Measurements from ENCODE around the gene HOXC5. TPM values are rescaled to one million over a fixed set of nuclear protein-coding genes. Genes with fewer than 3 reads are reported as not detected.

HOXC5 gene
- total RNA-seq, 1 experiment from 2014 or later: not detected

DNA sequence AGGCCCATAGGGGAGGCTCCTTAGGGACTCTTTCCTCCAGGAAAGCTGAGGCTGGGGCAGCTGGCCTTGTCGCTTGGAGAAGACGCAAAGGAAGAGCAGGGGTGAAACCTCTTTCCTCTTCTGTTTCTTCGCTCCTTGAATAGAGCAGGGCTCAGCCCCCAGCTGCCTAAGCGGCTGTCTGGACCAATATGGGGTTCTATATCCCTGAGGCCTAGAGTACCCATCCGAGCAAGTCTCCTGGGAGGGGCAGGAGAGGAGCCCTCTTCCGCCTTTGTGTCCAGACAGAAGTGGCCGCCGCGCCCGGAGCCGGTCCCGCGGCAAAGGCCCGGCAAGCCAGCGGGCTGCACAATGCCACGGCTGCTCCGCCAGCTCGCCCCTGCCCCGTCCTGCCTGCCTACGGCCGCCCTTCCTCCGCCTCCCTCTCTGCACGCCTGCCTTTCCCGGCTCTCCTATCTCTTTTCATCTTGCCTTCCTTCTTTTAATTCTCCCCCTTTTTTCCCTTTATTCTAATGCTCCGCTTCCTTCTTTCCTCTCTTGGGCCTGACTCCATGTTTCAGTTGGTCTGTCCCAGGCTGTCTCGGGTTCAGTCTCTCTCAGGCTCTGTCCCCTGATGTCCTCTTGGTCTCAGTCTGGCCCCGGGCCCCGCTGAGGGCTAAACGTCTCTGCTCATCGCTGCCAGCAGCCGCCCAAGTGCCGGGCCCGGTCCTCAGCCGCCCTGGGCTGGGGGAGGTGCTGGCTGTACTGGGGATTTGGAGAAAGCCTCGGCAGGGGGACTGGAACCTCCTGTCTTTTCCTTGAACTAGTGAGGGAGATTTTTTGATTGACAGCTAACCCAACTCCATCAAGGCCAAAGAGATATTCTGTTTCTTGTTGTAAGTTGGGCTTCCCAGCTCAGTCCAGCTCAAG lies 35.4 kb upstream of the HOXC5 start:
- DNase-seq: no peak
- intact Hi-C loops (cut with micrococcal nuclease; ENCODE audit: unreplicated experiment): no loop called here
- Mint-ChIP-seq H3K27me3 (ENCODE audit: unreplicated experiment) (peaks cover 89% of the 10 kb centered on the region), H3K4me3 (ENCODE audit: low read depth, unreplicated experiment) (no peak overlapping the region), H3K36me3 (ENCODE audit: insufficient read depth, unreplicated experiment) (peaks cover 27% of the 10 kb centered on the region), H3K9me3 (ENCODE audit: low read depth, unreplicated experiment) (no peaks in the 10 kb centered on the region), H3K27ac (ENCODE audit: unreplicated experiment) (no peak overlapping the region), H3K4me1 (ENCODE audit: low read depth, unreplicated experiment) (peaks cover 31% of the 10 kb centered on the region)
- CTCF ChIA-PET: interaction anchor here (1.2 kb wide), 1 partner anchor 13 kb away, joined by 3 read pairs; the partner anchor contains the start of gene HOXC10
- BruUV-seq (replicated peaks): no TSS peak
- TF ChIP-seq, protein P1, sequence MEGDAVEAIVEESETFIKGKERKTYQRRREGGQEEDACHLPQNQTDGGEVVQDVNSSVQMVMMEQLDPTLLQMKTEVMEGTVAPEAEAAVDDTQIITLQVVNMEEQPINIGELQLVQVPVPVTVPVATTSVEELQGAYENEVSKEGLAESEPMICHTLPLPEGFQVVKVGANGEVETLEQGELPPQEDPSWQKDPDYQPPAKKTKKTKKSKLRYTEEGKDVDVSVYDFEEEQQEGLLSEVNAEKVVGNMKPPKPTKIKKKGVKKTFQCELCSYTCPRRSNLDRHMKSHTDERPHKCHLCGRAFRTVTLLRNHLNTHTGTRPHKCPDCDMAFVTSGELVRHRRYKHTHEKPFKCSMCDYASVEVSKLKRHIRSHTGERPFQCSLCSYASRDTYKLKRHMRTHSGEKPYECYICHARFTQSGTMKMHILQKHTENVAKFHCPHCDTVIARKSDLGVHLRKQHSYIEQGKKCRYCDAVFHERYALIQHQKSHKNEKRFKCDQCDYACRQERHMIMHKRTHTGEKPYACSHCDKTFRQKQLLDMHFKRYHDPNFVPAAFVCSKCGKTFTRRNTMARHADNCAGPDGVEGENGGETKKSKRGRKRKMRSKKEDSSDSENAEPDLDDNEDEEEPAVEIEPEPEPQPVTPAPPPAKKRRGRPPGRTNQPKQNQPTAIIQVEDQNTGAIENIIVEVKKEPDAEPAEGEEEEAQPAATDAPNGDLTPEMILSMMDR (IDR thresholded peaks at IDR 0.05; ENCODE audit: unreplicated experiment): no peak

DNA sequence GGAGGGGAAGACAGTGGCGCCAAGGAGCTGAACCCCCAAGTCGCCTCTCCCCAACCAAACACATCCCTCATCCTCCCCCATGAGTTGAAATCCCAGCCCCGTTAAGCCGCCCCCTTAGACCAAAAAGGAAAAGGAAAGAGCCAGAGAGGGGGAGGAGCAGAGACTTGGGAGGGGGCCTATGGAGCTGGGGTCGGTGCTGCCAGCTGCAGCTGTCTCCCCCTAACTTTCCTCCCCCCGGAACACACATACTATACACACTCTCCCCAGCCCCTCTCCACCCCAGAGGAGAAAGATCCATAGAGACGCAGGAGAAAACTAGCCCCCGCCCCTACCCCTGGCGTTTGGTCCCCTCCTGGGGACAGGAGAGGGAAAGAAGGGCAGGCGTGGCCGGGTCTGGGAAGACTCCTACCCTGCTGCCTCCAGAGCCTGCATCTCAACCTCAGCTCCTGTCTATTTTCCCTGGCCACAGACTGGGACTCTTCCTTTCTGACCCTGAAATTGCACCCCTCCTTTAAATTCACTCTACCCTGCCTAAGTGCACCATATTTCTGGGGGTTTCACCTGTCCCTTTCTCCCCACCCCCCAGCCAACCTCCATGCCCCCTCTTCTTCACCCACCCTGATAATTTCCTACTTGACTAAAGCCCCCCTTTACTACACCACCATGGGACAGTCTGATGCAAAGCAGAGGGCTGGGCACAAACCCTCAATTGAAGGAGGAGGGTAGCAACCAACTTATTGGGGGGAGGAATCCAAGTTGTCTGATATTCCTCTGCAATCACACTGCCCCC lies 34.5 kb upstream of the HOXC5 start:
- CTCF ChIA-PET: interaction anchor here (1.0 kb wide), 1 partner anchor 207 kb away, joined by 3 read pairs; no protein-coding TSS in a partner anchor
- Mint-ChIP-seq H3K4me3 (ENCODE audit: low read depth, unreplicated experiment) (no peak overlapping the region), H3K9me3 (ENCODE audit: low read depth, unreplicated experiment) (no peaks in the 10 kb centered on the region), H3K27ac (ENCODE audit: unreplicated experiment) (no peak overlapping the region), H3K36me3 (ENCODE audit: insufficient read depth, unreplicated experiment) (peaks cover 27% of the 10 kb centered on the region), H3K4me1 (ENCODE audit: low read depth, unreplicated experiment) (peaks cover 31% of the 10 kb centered on the region), H3K27me3 (ENCODE audit: unreplicated experiment) (peaks cover 89% of the 10 kb centered on the region)
- TF ChIP-seq, protein P1 (IDR thresholded peaks at IDR 0.05; ENCODE audit: unreplicated experiment): no peak
- BruUV-seq (replicated peaks): no TSS peak
- intact Hi-C loops (cut with micrococcal nuclease; ENCODE audit: unreplicated experiment): no loop called here
- no peak for DNase-seq

DNA sequence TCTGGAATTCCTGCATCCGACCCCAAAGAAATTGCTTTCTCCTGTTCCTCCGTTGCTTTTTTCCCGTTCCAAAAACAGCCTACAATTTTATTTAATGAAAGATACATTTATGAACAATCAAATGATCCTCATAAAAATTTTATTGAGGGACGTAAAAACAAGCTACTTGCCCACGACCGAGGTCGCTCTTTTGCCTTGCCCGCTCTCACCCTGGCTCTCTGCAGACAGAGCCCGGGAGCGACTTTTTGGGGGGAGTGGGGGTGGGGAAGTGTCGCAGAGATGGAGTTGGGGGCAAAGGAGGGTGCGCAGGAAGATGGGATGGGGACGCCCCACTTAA lies 34.0 kb upstream of the HOXC5 start:
- TF ChIP-seq, protein P1 (IDR thresholded peaks at IDR 0.05; ENCODE audit: unreplicated experiment): no peak
- CTCF ChIA-PET: interaction anchor here (1.0 to 2.0 kb wide), 3 partner anchors 203 to 209 kb away, joined by 3 to 7 read pairs (median 4); no protein-coding TSS in a partner anchor
- H3K4me1 Mint-ChIP-seq (ENCODE audit: low read depth, unreplicated experiment): peaks cover 27% of the 10 kb centered on the region
- no peaks in the 10 kb centered on the region for H3K9me3 Mint-ChIP-seq (ENCODE audit: low read depth, unreplicated experiment)
- no TSS peak for BruUV-seq (replicated peaks)
- no peak overlapping the region for H3K27ac Mint-ChIP-seq (ENCODE audit: unreplicated experiment)
- H3K4me3 Mint-ChIP-seq (ENCODE audit: low read depth, unreplicated experiment): no peak overlapping the region
- intact Hi-C loops (cut with micrococcal nuclease; ENCODE audit: unreplicated experiment): no loop called here
- no peak for DNase-seq
- H3K27me3 Mint-ChIP-seq (ENCODE audit: unreplicated experiment): peaks cover 89% of the 10 kb centered on the region
- peaks cover 27% of the 10 kb centered on the region for H3K36me3 Mint-ChIP-seq (ENCODE audit: insufficient read depth, unreplicated experiment)

DNA sequence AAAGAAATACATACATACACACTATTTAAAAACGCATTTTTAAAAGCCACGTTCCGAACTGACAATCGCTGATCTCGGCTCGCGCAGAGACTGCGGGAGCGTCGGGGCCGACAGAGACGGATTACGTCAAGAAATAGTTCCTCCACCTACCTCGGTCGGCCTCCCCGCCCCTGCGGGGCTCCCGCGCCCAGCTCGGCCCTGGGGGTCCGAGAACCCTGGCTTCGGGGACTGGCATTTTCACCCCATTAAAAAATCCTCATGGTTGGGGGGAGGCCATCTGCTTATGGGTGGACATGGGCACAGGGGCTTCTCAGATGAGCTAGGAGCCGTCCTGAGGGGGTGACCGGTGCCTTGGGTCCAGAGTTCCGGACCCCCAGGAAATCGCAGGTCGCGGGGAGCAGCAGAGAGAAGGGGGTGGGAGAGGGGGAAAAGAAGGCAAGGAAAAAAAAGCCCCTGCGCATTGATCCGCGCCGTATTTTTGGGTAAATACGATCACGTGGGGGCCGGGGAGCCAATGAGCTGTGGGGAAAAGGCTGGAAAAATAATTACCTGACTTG lies 33.2 kb upstream of the HOXC5 start:
- intact Hi-C loops (cut with micrococcal nuclease; ENCODE audit: unreplicated experiment): no loop called here
- TF ChIP-seq, protein P1 (IDR thresholded peaks at IDR 0.05; ENCODE audit: unreplicated experiment): no peak
- H3K27me3 Mint-ChIP-seq (ENCODE audit: unreplicated experiment): peaks cover 89% of the 10 kb centered on the region

More for the DNA sequence above, 33.2 kb upstream of the HOXC5 start:
- peak; percentile 55 for DNase-seq
- H3K36me3 Mint-ChIP-seq (ENCODE audit: insufficient read depth, unreplicated experiment): peaks cover 27% of the 10 kb centered on the region
- H3K4me3 Mint-ChIP-seq (ENCODE audit: low read depth, unreplicated experiment): peak overlapping the region; percentile 70
- CTCF ChIA-PET: interaction anchor here (0.9 to 2.0 kb wide), 5 partner anchors 9 to 215 kb away, joined by 3 to 8 read pairs (median 4); partner anchors contain the start of gene HOXC8
- no peak overlapping the region for H3K27ac Mint-ChIP-seq (ENCODE audit: unreplicated experiment)
- no peaks in the 10 kb centered on the region for H3K9me3 Mint-ChIP-seq (ENCODE audit: low read depth, unreplicated experiment)
- peaks cover 19% of the 10 kb centered on the region for H3K4me1 Mint-ChIP-seq (ENCODE audit: low read depth, unreplicated experiment)
- BruUV-seq (replicated peaks): no TSS peak
